Suprapubic skin (tissue), 4 donors: Measurements from ENCODE around the gene SLC9A9. TPM values are rescaled to one million over a fixed set of nuclear protein-coding genes. Genes with fewer than 3 reads are reported as not detected.

Source experiments
- DNase-seq, 2 donors: peaks; one replicate each; pipeline ENCODE4 v3.0.0-alpha.2; 2019; ENCODE audit warnings: low spot score in 2 of 2
- H3K27ac ChIP-seq: fragments of 200-600 bp; sonication (generic); one replicate; pipeline ENCODE4 v1.5.1; 2019
- H3K27me3 ChIP-seq: fragments of 200-600 bp; sonication (generic); one replicate; pipeline ENCODE4 v1.5.1; 2019
- H3K36me3 ChIP-seq: fragments of 200-600 bp; sonication (generic); one replicate; pipeline ENCODE4 v1.5.1; 2019
- H3K4me1 ChIP-seq: fragments of 200-600 bp; sonication (generic); one replicate; pipeline ENCODE4 v1.5.1; 2019
- H3K4me3 ChIP-seq: fragments of 200-600 bp; sonication (generic); one replicate; pipeline ENCODE4 v1.5.1; 2019; ENCODE audit warnings: mild to moderate bottlenecking
- H3K9me3 ChIP-seq: fragments of 200-600 bp; sonication (generic); one replicate; pipeline ENCODE4 v1.5.1; 2019
- EP300 ChIP-seq: sonication (generic); formaldehyde crosslinking; IDR thresholded peaks from one replicate; pipeline ENCODE4 v1.6.1; 2017; ENCODE audit warnings: antibody characterized with exemption
- POLR2A ChIP-seq, 2 donors: fragments of 450-650 bp; IDR thresholded peaks; one replicate each; pipeline ENCODE4 v1.6.1; 2017; ENCODE audit warnings: antibody characterized with exemption in 2 of 2, mild to moderate bottlenecking in 2 of 2, moderate library complexity in 2 of 2
- POLR2AphosphoS5 ChIP-seq, 3 donors: sonication (generic); formaldehyde crosslinking; IDR thresholded peaks; one replicate each; pipeline ENCODE4 v1.6.1; 2017; ENCODE audit warnings: antibody characterized with exemption in 3 of 3
- WGBS: methylation state at CpG from one replicate; pipeline ENCODE4 v1.1.5; 2018; 5-methylcytosine and 5-hydroxymethylcytosine counted together
- total RNA-seq, 4 donors: library from RNA; depleted of rRNA; stranded (reverse); fragments of >200 nt; gene quantifications; one replicate each; pipeline ENCODE4 v1.1.0, GENCODE V29; 2016
- TF ChIP-seq, protein P1 (sequence below), 2 donors: fragments of 200-600 bp in 1 of 2; fragments of 450-650 bp in 1 of 2; sonication (generic) in 1 of 2; IDR thresholded peaks; one replicate each; pipeline ENCODE4 v1.5.1; 2016 to 2019; ENCODE audit warnings: antibody characterized with exemption in 2 of 2, mild to moderate bottlenecking in 1 of 2, moderate library complexity in 1 of 2

Gene SLC9A9
- total RNA-seq, 4 donors from 2014 or later: 16.6 to 51.0 (median 30.0) TPM

DNA sequence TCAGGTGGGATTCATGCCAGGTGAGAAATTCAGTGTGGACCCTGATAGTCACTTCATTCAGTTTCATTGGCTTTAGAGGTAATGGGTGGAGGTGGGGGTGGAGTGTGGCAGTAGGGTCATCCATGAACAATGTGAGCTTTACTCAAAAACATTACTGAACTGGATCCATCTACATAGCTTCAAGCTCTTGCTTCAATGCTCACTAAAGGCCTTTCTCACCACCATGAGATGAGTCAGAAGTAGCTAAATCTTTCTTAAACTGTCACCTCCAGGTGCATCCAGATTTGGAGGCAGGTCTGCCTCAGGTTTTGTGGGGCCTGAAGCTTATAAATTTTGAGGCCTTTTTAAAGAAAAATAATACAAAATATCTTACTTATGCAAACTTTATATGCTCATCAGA is 365.1 kb downstream of the SLC9A9 start:
- Histone ChIP-seq H3K27me3 (no peaks in the 10 kb centered on the region), H3K9me3 (no peaks in the 10 kb centered on the region), H3K36me3 (no peaks in the 10 kb centered on the region), H3K4me3 (no peak overlapping the region), H3K27ac (no peak overlapping the region), H3K4me1 (peaks cover 11% of the 10 kb centered on the region)
- no peak for DNase-seq
- TF ChIP-seq POLR2A (IDR thresholded peaks at IDR 0.05): no peak
- TF ChIP-seq, protein P1, sequence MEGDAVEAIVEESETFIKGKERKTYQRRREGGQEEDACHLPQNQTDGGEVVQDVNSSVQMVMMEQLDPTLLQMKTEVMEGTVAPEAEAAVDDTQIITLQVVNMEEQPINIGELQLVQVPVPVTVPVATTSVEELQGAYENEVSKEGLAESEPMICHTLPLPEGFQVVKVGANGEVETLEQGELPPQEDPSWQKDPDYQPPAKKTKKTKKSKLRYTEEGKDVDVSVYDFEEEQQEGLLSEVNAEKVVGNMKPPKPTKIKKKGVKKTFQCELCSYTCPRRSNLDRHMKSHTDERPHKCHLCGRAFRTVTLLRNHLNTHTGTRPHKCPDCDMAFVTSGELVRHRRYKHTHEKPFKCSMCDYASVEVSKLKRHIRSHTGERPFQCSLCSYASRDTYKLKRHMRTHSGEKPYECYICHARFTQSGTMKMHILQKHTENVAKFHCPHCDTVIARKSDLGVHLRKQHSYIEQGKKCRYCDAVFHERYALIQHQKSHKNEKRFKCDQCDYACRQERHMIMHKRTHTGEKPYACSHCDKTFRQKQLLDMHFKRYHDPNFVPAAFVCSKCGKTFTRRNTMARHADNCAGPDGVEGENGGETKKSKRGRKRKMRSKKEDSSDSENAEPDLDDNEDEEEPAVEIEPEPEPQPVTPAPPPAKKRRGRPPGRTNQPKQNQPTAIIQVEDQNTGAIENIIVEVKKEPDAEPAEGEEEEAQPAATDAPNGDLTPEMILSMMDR (IDR thresholded peaks at IDR 0.05): no peak
- TF ChIP-seq POLR2AphosphoS5 (IDR thresholded peaks at IDR 0.05): no peak
- TF ChIP-seq EP300: no peak

DNA sequence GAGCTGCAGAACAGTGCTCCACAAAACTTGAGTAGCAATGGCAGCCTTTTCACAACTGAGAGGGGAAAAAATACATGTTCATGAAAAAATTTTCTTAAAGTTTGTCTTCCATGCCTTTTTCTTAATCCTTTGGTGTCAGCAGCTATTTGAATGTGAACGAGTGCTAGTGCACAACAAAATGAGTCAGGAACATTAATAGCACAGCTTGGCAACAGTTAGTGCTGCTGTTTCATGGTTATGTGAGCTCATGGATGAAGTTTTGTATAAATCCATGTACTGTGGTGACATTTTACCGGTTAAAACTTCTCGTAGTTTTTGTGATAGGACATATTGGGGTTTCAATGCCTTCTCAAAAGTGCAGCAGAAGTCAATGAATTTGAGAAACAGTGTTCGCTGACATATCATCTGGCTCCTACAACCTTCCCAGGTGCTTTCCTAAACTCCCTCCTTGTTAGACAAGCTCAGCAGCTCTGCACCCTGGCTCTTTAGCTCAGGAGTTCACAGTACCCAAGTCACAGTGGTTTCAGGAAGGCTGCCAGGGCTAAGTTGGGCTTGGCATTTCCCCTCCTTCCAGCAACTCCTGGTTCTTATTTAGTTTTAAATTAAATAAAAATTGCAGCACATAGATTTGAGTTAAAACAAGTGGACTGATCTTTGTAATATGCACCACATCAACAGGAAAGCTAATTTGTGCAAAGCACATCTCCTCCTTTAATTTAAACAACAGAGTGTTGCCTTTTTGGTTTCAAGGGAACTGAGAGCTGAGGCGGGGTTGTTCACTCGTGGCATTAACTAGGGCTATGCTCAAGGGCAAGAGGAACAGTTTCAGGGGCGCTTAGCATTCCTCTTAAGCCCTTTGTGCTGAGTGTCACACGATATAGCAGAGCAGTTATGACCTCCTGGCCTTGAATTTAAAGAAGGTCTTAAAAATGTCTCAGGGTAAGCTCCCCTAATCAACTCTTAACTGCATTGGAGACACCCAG is 365.9 kb downstream of the SLC9A9 start:
- H3K9me3 ChIP-seq: no peaks in the 10 kb centered on the region
- H3K36me3 ChIP-seq: no peaks in the 10 kb centered on the region
- H3K4me3 ChIP-seq: no peak overlapping the region
- no peak for DNase-seq
- H3K27ac ChIP-seq: no peak overlapping the region
- no peaks in the 10 kb centered on the region for H3K27me3 ChIP-seq
- 53% methylated on average over 8 of the region's 8 CpGs for WGBS
- TF ChIP-seq, protein P1 (IDR thresholded peaks at IDR 0.05): no peak
- TF ChIP-seq POLR2A (IDR thresholded peaks at IDR 0.05): no peak
- H3K4me1 ChIP-seq: peaks cover 11% of the 10 kb centered on the region

DNA sequence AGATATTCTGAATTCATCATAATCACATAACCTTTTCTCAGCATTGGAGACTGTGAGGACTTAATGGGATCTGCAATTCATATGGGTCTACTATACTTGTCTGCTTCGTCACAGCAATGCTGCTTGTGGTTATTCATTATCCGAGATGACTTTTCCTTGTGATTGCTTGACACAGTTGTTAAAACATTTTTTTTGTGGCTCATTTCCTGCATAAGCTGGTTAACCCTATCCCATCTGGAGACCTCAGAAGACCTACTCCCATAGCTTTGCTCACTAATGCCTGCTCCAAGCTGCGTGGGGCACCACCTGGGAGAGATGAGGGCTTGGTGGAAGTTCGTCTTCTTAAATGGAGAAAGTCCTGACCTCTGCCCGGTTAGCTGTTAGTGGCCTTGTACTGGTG is 367.9 kb downstream of the SLC9A9 start:
- Histone ChIP-seq H3K36me3 (no peaks in the 10 kb centered on the region), H3K27me3 (no peaks in the 10 kb centered on the region), H3K9me3 (no peaks in the 10 kb centered on the region), H3K4me3 (no peak overlapping the region), H3K4me1 (peaks cover 11% of the 10 kb centered on the region), H3K27ac (no peak overlapping the region)
- 38% methylated on average over 5 of the region's 5 CpGs for WGBS
- TF ChIP-seq POLR2A (IDR thresholded peaks at IDR 0.05) (no peak), EP300 (no peak), POLR2AphosphoS5 (IDR thresholded peaks at IDR 0.05) (no peak)
- TF ChIP-seq, protein P1 (IDR thresholded peaks at IDR 0.05): no peak
- no peak for DNase-seq

DNA sequence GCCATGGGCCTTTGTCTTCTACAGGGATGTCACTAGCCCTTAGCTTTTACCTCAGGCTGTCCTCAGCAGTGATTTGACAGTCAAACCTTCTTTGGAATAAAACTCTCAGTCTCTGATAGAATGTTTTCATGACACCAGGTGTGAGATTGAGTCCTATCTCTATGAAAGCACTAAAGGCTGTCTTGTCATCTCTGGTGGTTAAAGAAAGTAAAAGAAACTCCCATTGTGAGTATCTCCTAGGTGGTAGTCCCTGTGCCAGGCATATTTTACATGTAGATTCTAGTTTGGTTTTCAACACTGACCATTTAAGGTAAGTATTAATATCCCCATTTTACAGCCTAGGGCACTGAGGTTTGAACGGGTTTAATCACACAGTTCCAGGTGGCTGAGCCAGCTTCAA is 368.5 kb downstream of the SLC9A9 start:
- WGBS: 71% methylated on average over 1 of the region's 1 CpG
- Histone ChIP-seq H3K36me3 (no peaks in the 10 kb centered on the region), H3K27ac (no peak overlapping the region), H3K4me3 (no peak overlapping the region), H3K4me1 (peaks cover 11% of the 10 kb centered on the region), H3K9me3 (no peaks in the 10 kb centered on the region), H3K27me3 (no peaks in the 10 kb centered on the region)
- DNase-seq: no peak
- TF ChIP-seq POLR2A (IDR thresholded peaks at IDR 0.05) (no peak), EP300 (no peak), POLR2AphosphoS5 (IDR thresholded peaks at IDR 0.05) (no peak)
- TF ChIP-seq, protein P1 (IDR thresholded peaks at IDR 0.05): no peak

DNA sequence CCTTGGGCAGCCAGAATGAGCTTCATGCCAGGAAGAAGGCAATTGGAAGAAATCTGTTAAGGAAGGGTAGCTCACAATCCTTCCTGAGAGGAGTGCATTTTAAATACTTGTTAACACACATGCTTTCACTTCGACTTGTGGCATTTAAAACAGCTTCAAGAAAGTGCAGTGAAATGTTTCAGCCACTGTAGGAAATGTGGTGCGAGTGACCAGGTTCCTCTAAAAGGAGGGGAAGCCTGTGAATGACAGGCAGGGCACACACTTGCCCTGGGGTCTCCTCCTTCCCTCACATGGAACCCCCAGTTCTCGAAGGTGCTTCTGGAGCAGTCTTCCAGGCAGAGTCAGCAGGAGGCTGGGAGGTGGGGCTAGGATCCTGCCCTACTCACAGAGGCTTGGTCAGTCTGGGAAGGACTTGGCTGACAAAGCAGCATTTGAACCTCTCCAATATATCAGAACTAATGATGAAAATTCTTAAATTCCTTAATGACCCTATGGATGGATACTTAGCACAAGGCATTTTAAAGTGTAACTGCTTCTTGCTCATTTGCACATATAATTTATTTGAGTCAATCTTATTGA is 370.1 kb downstream of the SLC9A9 start:
- 65% methylated on average over 3 of the region's 3 CpGs for WGBS
- H3K4me1 ChIP-seq: peaks cover 10% of the 10 kb centered on the region
- no peak overlapping the region for H3K4me3 ChIP-seq
- H3K36me3 ChIP-seq: no peaks in the 10 kb centered on the region
- DNase-seq: no peak
- H3K27ac ChIP-seq: no peak overlapping the region
- H3K27me3 ChIP-seq: no peaks in the 10 kb centered on the region
- TF ChIP-seq POLR2AphosphoS5 (IDR thresholded peaks at IDR 0.05): no peak
- no peak for TF ChIP-seq POLR2A (IDR thresholded peaks at IDR 0.05)
- TF ChIP-seq, protein P1 (IDR thresholded peaks at IDR 0.05): no peak
- TF ChIP-seq EP300: no peak
- H3K9me3 ChIP-seq: no peaks in the 10 kb centered on the region
